HepG2 (cell line): ENCODE data around the gene DHX29. TPM values are rescaled to one million over a fixed set of nuclear protein-coding genes. Genes with fewer than 3 reads are reported as not detected.

Experiments
- HNF1B ChIP-seq: sonication (generic); formaldehyde crosslinking; IDR thresholded peaks from 2 replicates; pipeline ENCODE4 v1.5.1; 2020; ENCODE audit warnings: mild to moderate bottlenecking, moderate library complexity, missing genetic modification reagents
- IRX3 ChIP-seq: sonication (generic); formaldehyde crosslinking; IDR thresholded peaks from 2 replicates; pipeline ENCODE4 v1.8.1; 2023; ENCODE audit warnings: mild to moderate bottlenecking, low read depth, missing genetic modification reagents, borderline replicate concordance
- KDM1A ChIP-seq: IDR thresholded peaks from 2 replicates; pipeline ENCODE4 v1.6.1; 2016; ENCODE audit warnings: missing compliant biosample characterization
- KLF15 ChIP-seq: sonication (generic); formaldehyde crosslinking; IDR thresholded peaks from 2 replicates; pipeline ENCODE4 v1.8.1; 2023; ENCODE audit warnings: borderline replicate concordance, mild to moderate bottlenecking, inconsistent platforms, missing genetic modification reagents, mixed read lengths
- MAZ ChIP-seq, 2 experiments: sonication (generic) in 1 of 2; formaldehyde crosslinking in 1 of 2; IDR thresholded peaks; 2 replicates each; pipeline versions ENCODE4 v1.5.0 to v1.6.1; 2012 to 2020; ENCODE audit warnings: low read depth in 2 of 2, mild to moderate bottlenecking in 2 of 2, borderline replicate concordance in 1 of 2, improper control_type of control experiment in 1 of 2, low read length in 1 of 2, missing genetic modification reagents in 1 of 2, moderate library complexity in 1 of 2
- NAIF1 ChIP-seq: sonication (generic); formaldehyde crosslinking; IDR thresholded peaks from 2 replicates; pipeline ENCODE4 v1.5.0; 2020; ENCODE audit warnings: mild to moderate bottlenecking, missing genetic modification reagents, borderline replicate concordance
- PHF8 ChIP-seq: sonication (generic); formaldehyde crosslinking; IDR thresholded peaks from 2 replicates; pipeline ENCODE4 v1.5.0; 2020; ENCODE audit warnings: missing genetic modification reagents
- PTBP1 ChIP-seq: fragments of 200-400 bp; formaldehyde crosslinking; IDR thresholded peaks from 2 replicates; pipeline ENCODE4 v1.6.1; 2018; ENCODE audit warnings: low read length, low read depth; ENCODE audit not compliant: poor library complexity, severe bottlenecking
- RBAK ChIP-seq: sonication (generic); formaldehyde crosslinking; IDR thresholded peaks from 2 replicates; pipeline ENCODE4 v1.5.1; 2020; ENCODE audit warnings: mild to moderate bottlenecking, missing genetic modification reagents
- SMARCC2 ChIP-seq: fragments of 450-650 bp; IDR thresholded peaks from 2 replicates; pipeline ENCODE4 v1.6.1; 2017; ENCODE audit warnings: antibody characterized with exemption, mild to moderate bottlenecking
- TP53 ChIP-seq: sonication (generic); formaldehyde crosslinking; conservative IDR thresholded peaks from 2 replicates; pipeline ENCODE4 v1.4.0; 2020; ENCODE audit warnings: missing genetic modification reagents
- ZNF12 ChIP-seq: sonication (generic); formaldehyde crosslinking; IDR thresholded peaks from 2 replicates; pipeline ENCODE4 v1.5.0; 2020; ENCODE audit warnings: missing genetic modification reagents
- ZNF142 ChIP-seq: sonication (generic); formaldehyde crosslinking; IDR thresholded peaks from 2 replicates; pipeline ENCODE4 v1.4.0; 2020; ENCODE audit warnings: missing genetic modification reagents
- ZNF333 ChIP-seq: sonication (generic); formaldehyde crosslinking; IDR thresholded peaks from 2 replicates; pipeline ENCODE4 v1.4.0; 2020; ENCODE audit warnings: mild to moderate bottlenecking, missing genetic modification reagents, borderline replicate concordance
- ZNF557 ChIP-seq: sonication (generic); formaldehyde crosslinking; IDR thresholded peaks from 2 replicates; pipeline ENCODE4 v1.4.0; 2020; ENCODE audit warnings: missing genetic modification reagents
- ZNF737 ChIP-seq: sonication (generic); formaldehyde crosslinking; IDR thresholded peaks from 2 replicates; pipeline ENCODE4 v1.5.0; 2020; ENCODE audit warnings: missing genetic modification reagents, mild to moderate bottlenecking, borderline replicate concordance
- ZNF768 ChIP-seq: sonication (generic); formaldehyde crosslinking; IDR thresholded peaks from 2 replicates; pipeline ENCODE4 v1.4.0; 2020; ENCODE audit warnings: missing genetic modification reagents
- ZNF839 ChIP-seq: sonication (generic); formaldehyde crosslinking; IDR thresholded peaks from 2 replicates; pipeline ENCODE4 v1.4.0; 2020; ENCODE audit warnings: missing genetic modification reagents, mild to moderate bottlenecking, borderline replicate concordance
- polyA plus RNA-seq, 8 experiments: library from polyadenylated mRNA; depleted of rRNA in 3 of 8; stranded (reverse) in 7 of 8; unstranded in 1 of 8; fragments of >200 nt; fragmentation: Illumina TruSeq in 4 of 8; extraction: Trizol in 4 of 8; gene quantifications; 2 replicates each; pipeline versions ENCODE4 v1.2.1 to v1.2.3, GENCODE V29; 2011 to 2016; ENCODE audit warnings: low read depth in 4 of 8, missing spikeins in 1 of 8, mixed read lengths in 1 of 8; ENCODE audit not compliant: insufficient read depth in 1 of 8
- total RNA-seq, 5 experiments: library from RNA; depleted of rRNA; stranded (reverse); fragments of >200 nt; fragmentation: Illumina TruSeq; extraction: Trizol; gene quantifications; 2 replicates each; pipeline ENCODE4 v1.2.3, GENCODE V29; 2016; ENCODE audit warnings: low read depth in 1 of 5
- TF ChIP-seq, protein P1 (sequence below): sonication (generic); formaldehyde crosslinking; IDR thresholded peaks from 2 replicates; pipeline ENCODE4 v1.5.0; 2020; ENCODE audit warnings: mild to moderate bottlenecking, missing genetic modification reagents

Gene DHX29
- total and polyA plus RNA-seq, 2 of the 13 experiments (the other 11 are each of a cell fraction or from before 2014, with no cell fraction given) = 1.9 to 22.0 TPM

- TF ChIP-seq ZNF142 (CRISPR knock-in tag) = peak; percentile 31; the same call in 1 of the 2 replicates
- no peak for TF ChIP-seq RBAK (CRISPR knock-in tag)
- TF ChIP-seq, protein P1, sequence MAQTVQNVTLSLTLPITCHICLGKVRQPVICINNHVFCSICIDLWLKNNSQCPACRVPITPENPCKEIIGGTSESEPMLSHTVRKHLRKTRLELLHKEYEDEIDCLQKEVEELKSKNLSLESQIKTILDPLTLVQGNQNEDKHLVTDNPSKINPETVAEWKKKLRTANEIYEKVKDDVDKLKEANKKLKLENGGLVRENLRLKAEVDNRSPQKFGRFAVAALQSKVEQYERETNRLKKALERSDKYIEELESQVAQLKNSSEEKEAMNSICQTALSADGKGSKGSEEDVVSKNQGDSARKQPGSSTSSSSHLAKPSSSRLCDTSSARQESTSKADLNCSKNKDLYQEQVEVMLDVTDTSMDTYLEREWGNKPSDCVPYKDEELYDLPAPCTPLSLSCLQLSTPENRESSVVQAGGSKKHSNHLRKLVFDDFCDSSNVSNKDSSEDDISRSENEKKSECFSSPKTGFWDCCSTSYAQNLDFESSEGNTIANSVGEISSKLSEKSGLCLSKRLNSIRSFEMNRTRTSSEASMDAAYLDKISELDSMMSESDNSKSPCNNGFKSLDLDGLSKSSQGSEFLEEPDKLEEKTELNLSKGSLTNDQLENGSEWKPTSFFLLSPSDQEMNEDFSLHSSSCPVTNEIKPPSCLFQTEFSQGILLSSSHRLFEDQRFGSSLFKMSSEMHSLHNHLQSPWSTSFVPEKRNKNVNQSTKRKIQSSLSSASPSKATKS (CRISPR knock-in tag) = 0 out of 2 replicates have a peak, but pooled peaks have one; percentile 39
- no peak for TF ChIP-seq MAZ (IDR thresholded peaks at IDR 0.05; ENCODE audit: borderline replicate concordance, low read depth, low read length)
- peak; percentile 67; the same call in 1 of the 2 replicates for TF ChIP-seq MAZ (CRISPR knock-in tag; IDR thresholded peaks at IDR 0.05; ENCODE audit: low read depth)
- no peak for TF ChIP-seq ZNF839 (CRISPR knock-in tag)
- no peak; the same call in 1 of the 2 replicates for TF ChIP-seq ZNF12 (CRISPR knock-in tag)
- TF ChIP-seq ZNF333 (CRISPR knock-in tag) = no peak
- TF ChIP-seq PHF8 (CRISPR knock-in tag) = peak; percentile 97
- TF ChIP-seq ZNF768 (CRISPR knock-in tag) = no peak; the same call in 1 of the 2 replicates
- no peak for TF ChIP-seq ZNF557 (CRISPR knock-in tag)
- no peak for TF ChIP-seq KDM1A (CRISPR knock-in tag)
- no peak for TF ChIP-seq KLF15 (CRISPR knock-in tag)
- TF ChIP-seq HNF1B = peak; percentile 85
- 0 out of 2 replicates have a peak, but pooled peaks have one; percentile 2 for TF ChIP-seq ZNF737
- TF ChIP-seq TP53 (CRISPR knock-in tag) = no peak
- TF ChIP-seq NAIF1 = no peak
- no peak for TF ChIP-seq PTBP1
- no peak for TF ChIP-seq SMARCC2
- TF ChIP-seq IRX3 = peak; percentile 80; the same call in 1 of the 2 replicates
Observed at GRCh38 chr5:55307383-55308253, at the start of gene DHX29, which contains the start of gene MTREX (continued).
